Ramos (cell line): Measurements from ENCODE around the gene KRTAP1-4.
"Not testable (repeated sequence)": the region's sequence is repeated elsewhere in the genome, so short reads cannot be mapped to it uniquely, and the experiment has no call there.

Source experiments
- in situ Hi-C: fragments of 300-500 bp; cut with MboI; formaldehyde crosslinking; loops from one replicate; pipeline ENCODE4 v1.14.3; 2022; ENCODE audit warnings: low sequenced_read_pairs; ENCODE audit not compliant: unreplicated experiment

KRTAP1-4 gene, protein sequence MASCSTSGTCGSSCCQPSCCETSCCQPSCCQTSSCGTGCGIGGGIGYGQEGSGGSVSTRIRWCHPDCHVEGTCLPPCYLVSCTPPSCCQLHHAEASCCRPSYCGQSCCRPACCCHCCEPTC

DNA sequence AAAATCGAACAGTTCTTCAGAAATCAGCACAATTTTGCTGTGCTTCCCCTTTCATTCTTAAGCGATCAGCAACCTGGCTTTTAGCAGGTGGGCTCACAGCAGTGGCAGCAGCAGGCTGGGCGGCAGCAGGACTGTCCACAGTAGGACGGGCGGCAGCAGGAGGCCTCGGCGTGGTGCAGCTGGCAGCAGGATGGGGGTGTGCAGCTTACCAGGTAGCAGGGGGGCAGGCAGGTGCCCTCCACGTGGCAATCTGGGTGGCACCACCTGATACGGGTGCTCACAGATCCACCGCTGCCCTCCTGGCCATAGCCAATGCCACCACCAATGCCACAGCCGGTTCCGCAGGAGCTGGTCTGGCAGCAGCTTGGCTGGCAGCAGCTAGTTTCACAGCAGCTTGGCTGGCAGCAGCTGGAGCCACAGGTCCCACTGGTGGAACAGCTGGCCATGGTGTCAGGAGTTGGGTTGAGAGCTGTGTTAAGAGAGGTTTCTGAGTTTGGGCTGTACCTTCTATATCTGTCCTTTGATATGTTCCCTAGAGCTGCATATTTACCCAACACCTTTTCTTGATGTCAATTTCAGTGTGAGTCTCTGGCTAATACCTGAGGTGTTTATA lies at the start of gene KRTAP1-4:
Gene KRTAP1-4 (minus strand): TSS at position 563 of the 613 bp plus-strand sequence. CDS start 117 bp downstream, at position 446.
- in situ Hi-C loops, result no loop called here

DNA sequence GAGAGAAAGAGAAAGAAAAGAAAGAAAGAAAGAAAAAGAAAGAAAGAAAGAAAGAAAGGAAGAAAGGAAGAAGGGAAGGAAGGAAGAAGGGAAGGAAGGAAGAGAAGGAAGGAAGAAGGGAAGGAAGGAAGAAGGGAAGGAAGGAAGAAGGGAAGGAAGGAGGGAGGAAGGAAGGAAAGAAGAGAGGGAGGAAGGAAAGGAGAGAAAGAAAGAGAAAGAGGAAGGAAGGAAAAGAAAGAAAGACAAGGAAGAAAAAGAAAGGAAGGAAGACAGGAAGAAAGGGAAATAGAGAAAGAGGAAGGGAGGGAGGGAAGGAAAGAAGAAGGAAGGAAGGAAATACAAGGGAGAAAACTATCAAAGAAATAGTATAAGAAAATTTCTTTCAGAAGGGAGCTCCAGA lies 46.8 kb upstream of the KRTAP1-4 start:
- in situ Hi-C loops, result no loop called here

DNA sequence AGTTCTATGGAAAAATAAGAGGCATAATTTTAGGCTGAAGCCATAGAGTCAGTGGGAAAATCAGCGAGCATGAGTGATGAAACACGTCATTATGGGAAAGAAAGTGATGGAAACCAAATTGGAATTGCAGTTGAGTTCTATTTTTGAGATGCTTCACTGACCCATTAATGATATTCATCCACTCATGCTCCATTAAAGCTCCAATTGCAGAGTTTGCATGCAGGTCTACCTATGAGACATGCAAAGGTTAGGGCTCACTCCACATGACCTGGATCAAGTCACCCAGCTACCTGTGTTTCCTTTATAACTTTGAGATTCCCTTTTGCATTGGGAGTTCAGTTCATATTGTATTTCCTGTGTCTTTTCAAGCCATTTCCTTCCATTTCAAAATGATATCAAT lies 43.7 kb upstream of the KRTAP1-4 start:
- in situ Hi-C loops, result no loop called here

DNA sequence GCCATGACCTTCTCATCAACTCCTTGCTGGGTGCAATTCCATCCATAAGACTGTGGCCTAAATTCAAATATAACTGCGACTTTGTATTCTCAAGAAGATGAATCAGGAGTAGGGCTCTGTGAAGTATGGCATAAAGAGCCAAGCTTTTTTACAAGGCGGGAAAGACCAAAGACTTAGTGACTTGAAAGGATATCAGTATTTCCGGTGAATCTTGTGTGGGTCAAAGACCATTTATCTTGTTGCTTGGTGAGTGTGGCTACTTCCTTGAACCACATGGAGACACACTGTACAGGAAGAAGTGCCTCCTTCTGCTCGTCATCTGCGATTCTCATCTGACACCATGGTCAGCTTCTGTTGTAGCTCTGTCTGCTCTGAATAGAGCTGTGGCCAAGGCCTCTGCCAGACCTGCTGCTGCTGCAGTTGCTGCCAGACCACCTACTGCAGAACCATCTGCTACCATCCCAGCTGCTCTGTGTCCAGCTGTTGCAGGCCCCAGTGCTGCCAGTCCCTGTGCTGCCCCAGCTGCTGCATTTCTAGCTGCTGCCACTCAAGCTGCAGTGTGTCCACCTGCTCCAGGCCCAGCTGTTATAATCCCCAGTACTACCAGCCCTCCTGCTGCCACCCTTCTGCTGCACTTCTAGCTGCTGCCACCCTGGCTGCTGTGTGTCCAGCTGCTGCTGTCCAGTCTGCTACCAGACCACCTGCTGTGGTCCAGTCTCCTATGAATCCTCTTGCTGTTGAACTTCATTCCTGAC lies 41.8 kb upstream of the KRTAP1-4 start:
- in situ Hi-C loops, result no loop called here

DNA sequence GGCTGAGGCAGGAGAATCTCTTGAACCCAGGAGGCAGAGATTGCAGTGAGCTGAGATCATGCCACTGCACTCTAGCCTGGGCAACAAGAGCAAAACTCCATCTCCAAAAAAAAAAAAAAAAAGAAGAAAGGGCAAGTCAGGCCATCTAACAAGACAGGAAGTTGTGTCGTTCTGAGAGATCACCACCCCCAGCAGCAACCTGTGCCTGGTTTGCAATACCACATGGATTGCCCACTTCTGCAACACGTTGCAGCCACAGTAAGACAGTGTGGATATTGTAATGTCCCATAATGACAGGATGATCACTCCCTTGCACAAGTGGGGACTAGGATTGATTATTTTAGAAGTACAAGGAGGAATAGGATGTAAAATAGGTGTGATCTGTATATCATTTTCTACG lies 39.0 kb upstream of the KRTAP1-4 start:
- in situ Hi-C loops, result no loop called here

DNA sequence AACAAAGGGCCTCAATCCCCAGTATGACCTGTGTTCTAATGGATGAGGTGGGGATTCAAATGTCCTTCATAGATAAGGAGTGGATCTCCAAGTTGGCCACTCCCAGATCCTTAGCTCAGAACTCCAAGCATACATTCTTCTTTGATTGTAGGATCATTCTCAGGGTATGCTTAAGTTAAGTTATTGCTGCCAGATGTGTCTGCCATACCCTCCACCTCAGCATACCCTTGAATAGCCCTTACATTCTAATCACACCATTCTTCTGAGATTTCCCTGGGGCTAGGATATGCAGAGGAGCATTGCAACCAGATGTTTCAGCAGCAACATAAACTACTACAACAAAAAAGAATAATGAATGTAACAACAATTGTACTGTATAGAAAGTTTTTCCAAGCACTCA lies 37.3 kb upstream of the KRTAP1-4 start:
- in situ Hi-C loops, result no loop called here

DNA sequence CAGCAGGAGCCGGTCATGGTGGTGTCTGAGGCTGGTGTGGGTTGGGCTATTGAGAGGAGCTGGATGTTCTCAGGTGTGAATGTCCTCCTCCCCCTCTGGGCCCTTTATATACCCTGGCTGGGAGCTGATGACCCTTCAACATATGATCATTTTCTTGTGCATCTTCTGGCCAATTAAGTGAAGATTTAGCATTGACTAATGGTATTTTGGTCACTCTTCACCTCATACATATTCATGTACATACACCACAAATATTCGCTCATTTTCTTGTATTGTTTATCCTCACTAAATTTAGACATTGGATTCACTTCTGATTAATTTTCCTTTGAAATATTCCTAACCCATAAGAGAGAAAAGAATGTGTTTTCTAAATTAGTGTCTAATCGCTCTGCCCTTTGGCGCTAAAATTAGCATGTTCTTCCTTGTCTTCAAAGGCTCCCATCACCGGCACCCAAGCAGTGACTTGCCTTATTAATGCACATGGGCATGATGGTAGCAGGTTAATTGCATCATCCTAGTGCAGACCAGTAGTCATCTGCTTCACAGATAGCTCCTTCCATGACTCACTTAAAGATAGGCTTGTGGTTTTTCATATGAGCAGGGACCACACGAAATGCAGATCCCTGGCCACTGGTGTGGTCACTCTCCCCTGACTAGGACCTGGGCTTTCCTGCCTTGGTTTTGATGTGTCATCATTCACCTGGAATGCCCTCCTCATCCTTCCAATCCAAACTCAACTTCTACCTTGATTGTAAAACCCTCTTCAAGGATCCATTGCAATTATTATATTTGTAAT lies 36.0 kb upstream of the KRTAP1-4 start, which contains the start of gene KRTAP2-4:
Gene KRTAP2-4 (minus strand): TSS at position 51 of the 796 bp plus-strand sequence. CDS start 34 bp downstream, at position 17.
- in situ Hi-C loops, result no loop called here

DNA sequence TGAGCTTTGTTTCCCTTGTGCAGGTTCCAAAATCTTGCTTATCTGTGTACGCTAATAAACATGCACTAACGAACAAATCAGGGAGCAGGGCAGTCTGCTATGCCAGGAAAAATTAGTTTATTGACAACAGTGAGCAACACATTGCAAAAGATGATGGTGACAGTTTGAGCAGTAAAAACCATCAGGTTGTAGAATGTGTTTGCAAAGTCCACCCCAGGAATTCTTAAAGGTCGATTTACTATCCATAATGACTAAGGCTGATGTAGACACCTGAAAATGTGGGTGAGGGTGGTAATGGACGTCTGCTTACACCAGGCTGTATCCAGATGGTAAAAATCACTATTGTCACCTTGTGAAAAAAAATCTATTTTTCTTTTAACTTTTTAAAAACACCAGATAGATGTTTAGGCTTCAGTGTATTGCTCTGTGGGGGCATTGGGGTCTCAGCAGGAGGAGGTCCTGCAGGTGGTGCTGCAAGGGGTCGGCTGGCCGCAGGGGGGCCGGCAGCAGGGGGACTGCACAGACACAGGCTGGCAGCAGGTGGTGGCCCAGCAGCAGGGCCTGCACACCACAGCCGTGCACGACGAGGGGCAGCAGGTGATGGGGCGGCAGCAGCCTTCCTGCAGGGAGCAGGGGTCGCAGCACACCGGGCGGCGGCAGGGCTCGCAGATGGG lies 35.2 kb upstream of the KRTAP1-4 start:
- in situ Hi-C loops, result not testable (repeated sequence)

DNA sequence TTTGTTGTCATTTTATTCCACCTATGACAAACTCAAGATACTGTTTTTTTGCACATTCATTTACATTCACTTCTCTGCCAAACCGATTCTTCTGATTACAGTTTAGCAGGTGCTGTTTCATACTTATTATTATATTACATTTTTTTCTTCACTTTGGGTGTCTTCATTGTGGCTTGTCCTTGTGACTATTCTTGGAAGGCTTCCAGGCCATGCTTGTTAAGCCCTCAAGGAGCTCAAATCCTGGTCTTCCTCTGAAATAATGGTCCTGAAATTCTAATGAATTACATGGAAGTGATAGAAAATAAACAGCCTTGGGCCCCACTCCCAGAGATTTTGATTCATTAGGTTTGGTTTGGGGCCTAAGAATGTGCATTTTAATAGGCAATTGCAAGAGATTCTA lies 34.3 kb upstream of the KRTAP1-4 start:
- in situ Hi-C loops, result no loop called here

DNA sequence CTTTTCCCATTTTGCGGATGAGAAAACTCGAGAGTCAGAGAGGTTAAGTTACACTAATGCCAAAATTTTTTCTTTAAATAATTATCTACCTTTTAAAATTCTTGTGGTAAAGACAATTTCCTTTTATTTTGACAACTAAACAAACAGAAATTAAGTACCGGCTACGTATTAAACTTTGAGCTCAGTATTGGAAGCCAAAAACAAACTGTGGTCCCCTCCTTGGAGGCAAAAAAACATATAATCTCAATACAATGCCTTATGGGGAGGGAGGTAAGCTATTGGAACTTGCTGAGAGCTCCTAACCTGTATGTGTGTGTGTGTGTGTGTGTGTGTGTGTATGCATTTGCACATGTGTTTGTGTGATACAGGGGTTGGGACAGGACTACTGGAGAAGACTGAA lies 33.5 kb upstream of the KRTAP1-4 start:
- in situ Hi-C loops, result no loop called here

DNA sequence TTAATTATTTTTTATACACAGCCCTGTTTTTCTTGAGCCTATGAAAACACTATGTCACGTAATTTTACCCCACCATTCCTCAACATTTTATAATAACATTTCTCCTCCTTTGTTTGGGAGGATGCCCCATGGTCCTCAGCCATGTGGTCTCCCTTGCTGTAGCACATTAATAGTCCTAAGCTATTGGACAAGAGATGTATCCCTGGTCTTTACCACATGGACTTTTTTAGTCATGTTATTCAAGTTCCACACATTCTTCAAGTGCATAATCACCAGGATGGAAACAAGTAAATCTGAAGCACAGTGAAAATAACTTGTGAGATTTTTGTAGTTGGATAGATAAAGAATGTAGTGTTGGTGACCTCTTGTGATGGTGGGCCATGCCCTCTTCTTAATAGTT lies 32.0 kb upstream of the KRTAP1-4 start:
- in situ Hi-C loops, result no loop called here

DNA sequence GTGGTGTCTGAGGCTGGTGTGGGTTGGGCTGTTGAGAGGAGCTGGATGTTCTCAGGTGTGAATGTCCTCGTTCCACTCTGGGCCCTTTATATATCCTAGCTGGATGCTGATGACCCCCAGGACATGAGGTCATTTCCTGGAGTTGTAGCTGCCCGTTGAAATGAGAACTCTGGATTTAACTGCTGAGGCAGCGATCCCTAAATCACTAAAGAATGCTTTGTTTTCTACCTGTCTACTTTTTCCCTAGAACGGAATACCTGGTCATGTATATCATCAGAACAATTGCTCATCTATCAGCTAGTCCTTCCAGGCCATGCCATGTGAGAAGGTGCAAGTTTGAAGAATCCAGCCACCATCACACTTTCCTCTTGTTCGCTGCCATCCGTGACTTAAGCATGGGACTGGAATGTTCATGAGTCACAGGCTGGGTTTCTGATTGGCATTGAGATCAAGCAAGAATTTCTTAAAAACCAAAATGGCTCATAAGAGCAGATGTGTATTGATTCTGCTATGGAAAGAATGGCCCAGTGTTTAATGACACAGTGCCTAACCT lies 30.1 kb upstream of the KRTAP1-4 start, which contains the start of gene KRTAP2-3:
Gene KRTAP2-3 (minus strand): TSS at position 63 of the 553 bp plus-strand sequence. CDS start 64 bp downstream, outside the sequence.
- in situ Hi-C loops, result no loop called here

DNA sequence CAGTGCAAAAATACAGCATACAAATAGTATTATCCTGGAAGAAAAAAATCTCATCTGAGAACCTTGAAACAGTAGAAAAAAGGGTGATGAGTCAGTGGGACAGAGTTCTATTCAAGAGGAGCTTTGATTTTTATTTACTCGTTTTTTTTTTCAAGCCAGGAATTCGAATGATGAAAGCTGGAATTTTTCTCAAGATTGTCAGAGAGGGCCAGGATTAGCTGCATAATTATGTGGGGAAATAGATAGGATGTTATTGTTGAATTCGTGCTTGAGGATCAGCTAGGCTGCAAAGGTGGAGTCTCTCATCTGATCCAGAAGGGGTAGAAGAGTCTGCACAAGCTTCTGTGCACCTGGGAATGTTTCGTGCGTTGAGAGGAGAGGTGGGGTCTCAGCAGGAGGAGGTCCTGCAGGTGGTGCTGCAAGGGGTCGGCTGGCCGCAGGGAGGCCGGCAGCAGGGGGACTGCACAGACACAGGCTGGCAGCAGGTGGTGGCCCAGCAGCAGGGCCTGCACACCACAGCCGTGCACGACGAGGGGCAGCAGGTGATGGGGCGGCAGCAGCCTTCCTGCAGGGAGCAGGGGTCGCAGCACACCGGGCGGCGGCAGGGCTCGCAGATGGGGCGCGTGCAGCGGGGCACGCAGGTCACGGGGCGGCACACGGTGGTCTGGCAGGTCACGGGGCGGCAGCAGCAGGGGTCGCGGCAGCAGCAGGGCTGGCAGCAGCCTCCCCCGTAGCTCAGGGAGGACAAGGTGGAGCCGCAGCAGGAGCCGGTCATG lies 29.5 kb upstream of the KRTAP1-4 start:
- in situ Hi-C loops, result not testable (repeated sequence)

DNA sequence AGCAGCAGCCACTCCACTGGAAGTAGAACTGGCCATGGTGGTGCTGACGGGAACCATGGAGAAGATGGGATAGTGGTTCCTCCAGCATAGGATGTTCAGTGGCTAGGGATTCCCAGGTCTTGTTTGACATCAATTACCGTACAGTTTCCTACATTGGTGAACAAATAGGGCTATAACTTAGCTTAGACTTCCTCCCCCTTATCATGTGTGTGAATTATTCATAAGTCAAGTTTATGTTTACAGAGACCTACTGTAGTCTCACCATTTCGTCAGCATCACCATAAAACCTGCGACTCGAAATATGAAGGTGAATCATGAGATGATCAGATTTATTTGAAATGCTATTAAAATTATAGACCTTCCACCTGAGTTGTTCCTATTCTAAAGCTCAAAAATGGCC lies 28.7 kb upstream of the KRTAP1-4 start:
- in situ Hi-C loops, result no loop called here

DNA sequence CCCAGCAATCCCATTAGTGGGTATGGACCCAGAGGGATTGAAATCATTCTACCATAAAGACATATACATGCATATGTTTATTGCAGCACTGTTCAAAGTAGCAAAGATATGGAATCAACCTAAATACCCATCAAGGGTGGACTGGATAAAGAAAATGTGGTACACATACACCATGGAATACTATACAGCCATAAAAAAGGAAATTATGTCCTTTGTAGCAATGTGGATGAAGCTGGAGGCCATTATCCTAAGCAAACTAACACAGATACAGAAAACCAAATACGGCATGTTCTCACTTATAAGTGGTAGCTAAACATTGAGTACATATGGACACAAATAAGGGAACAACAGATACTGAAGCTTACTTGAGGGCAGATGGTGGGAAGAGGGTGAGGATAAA lies 27.6 kb upstream of the KRTAP1-4 start:
- in situ Hi-C loops, result no loop called here

DNA sequence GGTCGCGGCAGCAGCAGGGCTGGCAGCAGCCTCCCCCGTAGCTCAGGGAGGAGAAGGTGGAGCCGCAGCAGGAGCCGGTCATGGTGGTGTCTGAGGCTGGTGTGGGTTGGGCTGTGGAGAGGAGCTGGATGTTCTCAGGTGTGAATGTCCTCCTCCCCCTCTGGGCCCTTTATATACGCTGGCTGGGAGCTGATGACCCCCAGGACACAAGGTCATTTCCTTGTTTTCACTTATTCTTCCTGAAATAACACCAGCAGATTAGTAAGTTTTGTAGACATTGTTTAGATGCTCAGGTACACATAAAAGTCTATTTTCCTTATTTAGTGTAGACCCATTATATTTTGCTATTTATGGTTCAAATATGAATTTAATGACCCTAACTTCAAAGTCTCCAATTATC lies 25.1 kb upstream of the KRTAP1-4 start, which contains the start of gene KRTAP2-2:
Gene KRTAP2-2 (minus strand): TSS at position 101 of the 400 bp plus-strand sequence. CDS start 19 bp downstream, at position 82.
- in situ Hi-C loops, result not testable (repeated sequence)

DNA sequence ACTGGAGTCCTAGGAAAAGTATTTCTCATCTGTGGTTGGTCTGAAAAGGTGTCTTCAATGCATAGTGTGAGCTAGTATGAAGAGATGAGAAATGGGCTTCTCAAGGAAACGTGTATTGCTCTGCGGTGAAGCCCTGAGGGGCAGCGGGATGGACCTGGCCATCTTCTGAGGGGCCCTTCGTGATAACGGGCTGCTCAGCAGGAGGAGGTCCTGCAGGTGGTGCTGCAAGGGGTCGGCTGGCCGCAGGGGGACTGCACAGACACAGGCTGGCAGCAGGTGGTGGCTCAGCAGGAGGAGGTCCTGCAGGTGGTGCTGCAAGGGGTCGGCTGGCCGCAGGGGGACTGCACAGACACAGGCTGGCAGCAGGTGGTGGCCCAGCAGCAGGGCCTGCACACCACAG lies 24.6 kb upstream of the KRTAP1-4 start:
- in situ Hi-C loops, result not testable (repeated sequence)

DNA sequence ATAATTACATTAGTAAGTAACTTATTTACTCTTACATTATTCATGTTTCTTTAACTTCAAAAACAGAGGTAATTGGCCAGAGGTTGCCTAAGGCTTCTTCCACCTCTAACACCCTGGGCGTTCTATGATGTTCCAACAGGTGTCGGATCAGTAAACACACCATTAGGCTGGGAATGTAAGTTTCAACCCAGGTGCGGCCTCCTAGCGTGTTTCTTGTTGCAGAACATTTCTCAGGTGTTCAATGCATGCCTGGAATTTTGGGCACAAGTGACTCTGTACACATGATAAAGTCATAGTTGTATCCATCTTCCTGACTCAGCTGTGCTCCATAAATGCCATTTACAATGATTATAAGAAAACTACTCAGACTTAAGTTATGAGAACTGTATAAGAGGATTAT lies 24.0 kb upstream of the KRTAP1-4 start:
- in situ Hi-C loops, result no loop called here

DNA sequence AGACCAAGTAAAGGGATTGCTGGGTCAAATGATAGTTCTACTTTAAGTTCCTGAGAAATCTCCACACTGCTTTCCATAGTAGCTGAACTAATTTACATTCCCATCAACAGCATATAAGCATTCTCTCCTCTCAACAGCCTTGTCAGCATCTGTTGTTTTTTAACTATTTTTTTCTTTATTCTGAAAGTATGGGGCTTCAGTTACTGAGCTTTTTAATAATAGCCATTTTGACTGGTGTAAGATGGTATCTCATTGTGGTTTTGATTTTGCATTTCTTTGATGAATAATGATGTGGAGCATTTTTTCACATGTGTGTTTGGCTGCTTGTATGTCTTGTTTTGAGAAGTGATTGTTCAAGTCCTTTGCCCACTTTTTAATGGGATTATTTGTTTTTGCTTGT lies 22.6 kb upstream of the KRTAP1-4 start:
- in situ Hi-C loops, result no loop called here
